A549 (cell line): ENCODE data around the gene CNTN4. TPM values are rescaled to one million over a fixed set of nuclear protein-coding genes. Genes with fewer than 3 reads are reported as not detected.
A peak's percentile ranks its signal among the peaks of the same experiment; 100 is the strongest.

Source experiments
- ATAC-seq, 2 experiments: fragments of 200-7000 bp in 1 of 2; fragments of >200 bp in 1 of 2; cut with Nextera tagmentation in 1 of 2; cut with Tn5 transposase in 1 of 2; 3 replicates each; pipeline versions ENCODE4 v1.8.0 to v1.9.1; 2018 to 2020; ENCODE audit warnings: mild to moderate bottlenecking in 1 of 2, moderate library complexity in 1 of 2
- CTCF ChIA-PET: fragments of 300-600 bp; sonication (Branson Sonifier 250); formaldehyde crosslinking; extraction: SDS; loops from one replicate; lab custom pipeline; 2021; ENCODE audit warnings: antibody characterized with exemption, inconsistent platforms; lab: Yijun Ruan, JAX
- POLR2A ChIA-PET: fragments of 350-600 bp; formaldehyde crosslinking; extraction: SDS; loops from one replicate; lab custom pipeline; 2021; ENCODE audit warnings: antibody characterized with exemption, inconsistent platforms; lab: Yijun Ruan, JAX
- DNase-seq, 2 experiments: peaks; one replicate each; pipeline versions ENCODE4 v3.0.0 to v3.0.0-alpha.2; 2011 to 2016; ENCODE audit warnings: low read depth in 1 of 2, low spot score in 1 of 2
- FAIRE-seq: peaks from 2 replicates; lab custom pipeline; 2011; peaks lifted over from hg19 to GRCh38; lab: Jason Lieb, UNC
- H3K27ac ChIP-seq, 2 experiments: fragments of >200 bp; sonication (Bioruptor Twin); formaldehyde crosslinking; 3 replicates each; pipeline ENCODE4 v1.5.1; 2016 to 2017
- H3K4me1 ChIP-seq: fragments of >200 bp; sonication (Bioruptor Twin); formaldehyde crosslinking; 3 replicates; pipeline ENCODE4 v1.6.1; 2016
- H3K4me2 ChIP-seq: fragments of >200 bp; sonication (Bioruptor Twin); formaldehyde crosslinking; 3 replicates; pipeline ENCODE4 v1.6.1; 2016
- H3K4me3 ChIP-seq: fragments of >200 bp; sonication (Bioruptor Twin); formaldehyde crosslinking; 3 replicates; pipeline ENCODE4 v1.5.1; 2016
- H3K9me3 ChIP-seq: fragments of >200 bp; sonication (Bioruptor Twin); formaldehyde crosslinking; 3 replicates; pipeline ENCODE4 v1.6.1; 2016
- ATOH8 ChIP-seq: fragments of 250-450 bp; sonication (Bioruptor Pico); IDR thresholded peaks from 2 replicates; pipeline ENCODE4 v1.5.0; 2020; ENCODE audit warnings: low read depth, mild to moderate bottlenecking, moderate library complexity
- BHLHE40 ChIP-seq: IDR thresholded peaks from 2 replicates; pipeline ENCODE4 v1.6.1; 2012; ENCODE audit warnings: low read depth, low read length, inconsistent platforms
- CBX8 ChIP-seq: fragments of 200-600 bp; sonication (generic); IDR thresholded peaks from 2 replicates; pipeline ENCODE4 v1.6.1; 2016
- CHD4 ChIP-seq: fragments of 200-600 bp; sonication (generic); IDR thresholded peaks from 2 replicates; pipeline ENCODE4 v1.6.1; 2016; ENCODE audit warnings: antibody characterized with exemption, mild to moderate bottlenecking, borderline replicate concordance
- E2F6 ChIP-seq: IDR thresholded peaks from 2 replicates; pipeline ENCODE4 v1.6.1; 2012; ENCODE audit warnings: low read depth, borderline replicate concordance
- EHF ChIP-seq: fragments of 250-450 bp; sonication (Bioruptor Pico); IDR thresholded peaks from 2 replicates; pipeline ENCODE4 v1.5.0; 2020; ENCODE audit warnings: mild to moderate bottlenecking
- EHMT2 ChIP-seq: fragments of 200-600 bp; sonication (generic); IDR thresholded peaks from 2 replicates; pipeline ENCODE4 v1.6.1; 2016; ENCODE audit warnings: antibody characterized with exemption, low read depth, mild to moderate bottlenecking, moderate library complexity
- ESRRA ChIP-seq: fragments of 150-350 bp; IDR thresholded peaks from 2 replicates; pipeline ENCODE4 v1.6.1; 2014; ENCODE audit warnings: mild to moderate bottlenecking, low read length, borderline replicate concordance
- FOSL2 ChIP-seq, 2 experiments: fragments of 450-650 bp in 1 of 2; fragments of >200 bp in 1 of 2; sonication (Bioruptor Twin) in 1 of 2; formaldehyde crosslinking; IDR thresholded peaks; 2 replicates each; pipeline versions ENCODE4 v1.5.0 to v1.6.1; 2016 to 2020; ENCODE audit warnings: mild to moderate bottlenecking in 1 of 2, moderate library complexity in 1 of 2
- HES2 ChIP-seq: fragments of >200 bp; sonication (Bioruptor Twin); formaldehyde crosslinking; IDR thresholded peaks from 2 replicates; pipeline ENCODE4 v1.6.1; 2016
- JUNB ChIP-seq: fragments of >200 bp; sonication (Bioruptor Twin); formaldehyde crosslinking; IDR thresholded peaks from 2 replicates; pipeline ENCODE4 v1.6.1; 2016
- KDM5A ChIP-seq: fragments of 200-600 bp; sonication (generic); IDR thresholded peaks from 2 replicates; pipeline ENCODE4 v1.6.1; 2016; ENCODE audit warnings: antibody characterized with exemption, mild to moderate bottlenecking
- NPAS2 ChIP-seq: fragments of 250-450 bp; sonication (Bioruptor Pico); IDR thresholded peaks from 2 replicates; pipeline ENCODE4 v1.8.0; 2022; ENCODE audit warnings: mild to moderate bottlenecking, moderate library complexity, borderline replicate concordance
- NR3C1 ChIP-seq: fragments of >200 bp; sonication (Bioruptor Twin); formaldehyde crosslinking; IDR thresholded peaks from 3 replicates; pipeline ENCODE4 v1.6.1; 2017
- RARB ChIP-seq: fragments of 250-450 bp; sonication (Bioruptor Pico); IDR thresholded peaks from 2 replicates; pipeline ENCODE4 v1.8.0; 2021; ENCODE audit warnings: mild to moderate bottlenecking, moderate library complexity
- RFX5 ChIP-seq: fragments of 450-650 bp; IDR thresholded peaks from 2 replicates; pipeline ENCODE4 v1.7.1; 2014; ENCODE audit warnings: antibody characterized with exemption, mild to moderate bottlenecking, moderate library complexity
- TFCP2L1 ChIP-seq: fragments of 250-450 bp; sonication (Bioruptor Pico); IDR thresholded peaks from 2 replicates; pipeline ENCODE4 v1.5.0; 2021; ENCODE audit warnings: mild to moderate bottlenecking
- ZC3H11A ChIP-seq: fragments of 450-650 bp; IDR thresholded peaks from 2 replicates; pipeline ENCODE4 v1.6.1; 2014; ENCODE audit warnings: antibody characterized with exemption, mild to moderate bottlenecking
- ZFP36 ChIP-seq: fragments of 450-650 bp; IDR thresholded peaks from 2 replicates; pipeline ENCODE4 v1.6.1; 2014; ENCODE audit warnings: borderline replicate concordance; ENCODE audit not compliant: partially characterized antibody
- ZNF302 ChIP-seq: fragments of 250-450 bp; sonication (Bioruptor Pico); IDR thresholded peaks from 2 replicates; pipeline ENCODE4 v1.9.0; 2021; ENCODE audit warnings: inconsistent platforms, mild to moderate bottlenecking, moderate library complexity
- WGBS: methylation state at CpG from one replicate; pipeline ENCODE4 v1.1.6; 2017; ENCODE audit errors: missing lambda C conversion rate; 5-methylcytosine and 5-hydroxymethylcytosine counted together
- polyA minus RNA-seq: library from RNA; depleted of rRNA, polyadenylated mRNA; stranded (reverse); fragments of >200 nt; gene quantifications from 2 replicates; pipeline ENCODE4 v1.2.3, GENCODE V29; 2011; rRNA and poly(A)+ RNA removed
- polyA plus RNA-seq, 4 experiments: library from polyadenylated mRNA; depleted of rRNA in 3 of 4; stranded (reverse); fragments of >200 nt; fragmentation: RNase III in 1 of 4; extraction: RNeasy Plus Mini Kit Qiagen cat#74134 plus additional on column Dnase treatment in 1 of 4; gene quantifications; 2 replicates in 3 of 4; 3 replicates in 1 of 4; pipeline ENCODE4 v1.2.3, GENCODE V29; 2011 to 2017
- TF ChIP-seq, protein P1 (sequence below): fragments of >200 bp; sonication (Bioruptor Twin); formaldehyde crosslinking; IDR thresholded peaks from 3 replicates; pipeline ENCODE4 v1.6.1; 2016
- TF ChIP-seq, protein P2 (sequence below): fragments of 250-450 bp; sonication (Bioruptor Pico); IDR thresholded peaks from 2 replicates; pipeline ENCODE4 v1.5.0; 2021; ENCODE audit warnings: mild to moderate bottlenecking, moderate library complexity, borderline replicate concordance
- TF ChIP-seq, protein P3 (sequence below): fragments of 450-650 bp; IDR thresholded peaks from 2 replicates; pipeline ENCODE4 v1.6.1; 2014; ENCODE audit warnings: antibody characterized with exemption
- TF ChIP-seq, protein P4 (sequence below): fragments of 200-600 bp; sonication (generic); IDR thresholded peaks from 2 replicates; pipeline ENCODE4 v1.6.1; 2016; ENCODE audit warnings: antibody characterized with exemption, mild to moderate bottlenecking, moderate library complexity
- TF ChIP-seq, protein P5 (sequence below): fragments of 150-350 bp; IDR thresholded peaks from 2 replicates; pipeline ENCODE4 v1.6.1; 2014; ENCODE audit warnings: low read depth, mild to moderate bottlenecking, low read length

The CNTN4 gene
- polyA plus RNA-seq (2011; rRNA removed) (0.03 and 0.05 TPM in 2 replicates), polyA plus RNA-seq (2017; fragmentation: RNase III; extraction: RNeasy Plus Mini Kit Qiagen cat#74134 plus additional on column Dnase treatment) (not detected in 3 replicates), polyA minus RNA-seq (0.10 TPM in 1 of 2 replicates, not detected in the other)
- polyA plus RNA-seq (2012; cell fraction: cytosol; rRNA removed), result not detected in 2 replicates
- not detected in 2 replicates for polyA plus RNA-seq (2012; cell fraction: nucleus; rRNA removed)

GRCh38 chr3:2098398-2099027, at the start of gene CNTN4:
Gene CNTN4, plus strand, starts transcription at chr3:2098866.
- DNase-seq (peak; percentile 23 to 38), ATAC-seq (peak; percentile 83 to 94), FAIRE-seq (no peak)
- Histone ChIP-seq H3K27ac (no peak within 1 kb of the TSS), H3K9me3 (no peaks in the 10 kb centered on the region), H3K4me1 (no peaks in the 10 kb centered on the region), H3K4me3 (peak within 1 kb of the TSS; percentile 42), H3K4me2 (peak within 1 kb of the TSS; percentile 83)
- WGBS, result no CpG with 5 or more reads among the region's 86 CpGs
- CTCF ChIA-PET, result no interaction called here
- POLR2A ChIA-PET, result no interaction called here
- TF ChIP-seq, protein P1, sequence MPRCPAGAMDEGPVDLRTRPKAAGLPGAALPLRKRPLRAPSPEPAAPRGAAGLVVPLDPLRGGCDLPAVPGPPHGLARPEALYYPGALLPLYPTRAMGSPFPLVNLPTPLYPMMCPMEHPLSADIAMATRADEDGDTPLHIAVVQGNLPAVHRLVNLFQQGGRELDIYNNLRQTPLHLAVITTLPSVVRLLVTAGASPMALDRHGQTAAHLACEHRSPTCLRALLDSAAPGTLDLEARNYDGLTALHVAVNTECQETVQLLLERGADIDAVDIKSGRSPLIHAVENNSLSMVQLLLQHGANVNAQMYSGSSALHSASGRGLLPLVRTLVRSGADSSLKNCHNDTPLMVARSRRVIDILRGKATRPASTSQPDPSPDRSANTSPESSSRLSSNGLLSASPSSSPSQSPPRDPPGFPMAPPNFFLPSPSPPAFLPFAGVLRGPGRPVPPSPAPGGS, result no peak
- TF ChIP-seq TFCP2L1 (CRISPR knock-in tag) (no peak), ESRRA (no peak), CHD4 (no peak), JUNB (no peak), KDM5A (no peak), RFX5 (no peak), ZC3H11A (no peak), EHMT2 (no peak), HES2 (no peak), ZNF302 (CRISPR knock-in tag) (no peak), NR3C1 (no peak)

DNA sequence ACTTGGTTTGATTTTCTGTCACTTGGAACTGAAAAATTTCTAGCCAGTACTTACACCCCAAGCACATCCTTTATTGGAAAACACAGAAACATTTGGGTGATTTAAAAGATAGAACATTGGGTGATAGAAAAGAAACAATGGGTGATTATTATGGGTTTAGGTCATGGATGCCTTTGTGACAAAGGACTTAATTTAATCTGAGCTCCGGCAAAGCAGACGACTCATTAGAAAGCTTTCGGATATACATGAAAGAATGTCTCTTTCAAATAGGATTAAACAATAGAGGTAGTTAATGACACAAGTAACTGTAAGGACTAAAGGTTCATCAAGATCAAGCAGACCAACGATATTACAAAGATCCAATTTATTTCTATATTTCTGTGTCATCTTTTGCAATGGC, 37.3 kb upstream of the CNTN4 start:
- no peak for DNase-seq
- H3K4me2 ChIP-seq, result no peak overlapping the region
- no peak overlapping the region for H3K4me3 ChIP-seq
- TF ChIP-seq E2F6 (no peak), NPAS2 (CRISPR knock-in tag) (no peak), EHF (no peak), CBX8 (no peak), CHD4 (no peak), ATOH8 (CRISPR knock-in tag) (no peak), ZC3H11A (no peak), RARB (CRISPR knock-in tag) (no peak), BHLHE40 (no peak), ZNF302 (CRISPR knock-in tag) (no peak), ZFP36 (no peak), FOSL2 (IDR thresholded peaks at IDR 0.05) (no peak), FOSL2 (CRISPR knock-in tag; IDR thresholded peaks at IDR 0.05) (no peak)
- TF ChIP-seq, protein P2, sequence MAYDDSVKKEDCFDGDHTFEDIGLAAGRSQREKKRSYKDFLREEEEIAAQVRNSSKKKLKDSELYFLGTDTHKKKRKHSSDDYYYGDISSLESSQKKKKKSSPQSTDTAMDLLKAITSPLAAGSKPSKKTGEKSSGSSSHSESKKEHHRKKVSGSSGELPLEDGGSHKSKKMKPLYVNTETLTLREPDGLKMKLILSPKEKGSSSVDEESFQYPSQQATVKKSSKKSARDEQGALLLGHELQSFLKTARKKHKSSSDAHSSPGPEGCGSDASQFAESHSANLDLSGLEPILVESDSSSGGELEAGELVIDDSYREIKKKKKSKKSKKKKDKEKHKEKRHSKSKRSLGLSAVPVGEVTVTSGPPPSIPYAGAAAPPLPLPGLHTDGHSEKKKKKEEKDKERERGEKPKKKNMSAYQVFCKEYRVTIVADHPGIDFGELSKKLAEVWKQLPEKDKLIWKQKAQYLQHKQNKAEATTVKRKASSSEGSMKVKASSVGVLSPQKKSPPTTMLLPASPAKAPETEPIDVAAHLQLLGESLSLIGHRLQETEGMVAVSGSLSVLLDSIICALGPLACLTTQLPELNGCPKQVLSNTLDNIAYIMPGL, result no peak
- TF ChIP-seq, protein P3, sequence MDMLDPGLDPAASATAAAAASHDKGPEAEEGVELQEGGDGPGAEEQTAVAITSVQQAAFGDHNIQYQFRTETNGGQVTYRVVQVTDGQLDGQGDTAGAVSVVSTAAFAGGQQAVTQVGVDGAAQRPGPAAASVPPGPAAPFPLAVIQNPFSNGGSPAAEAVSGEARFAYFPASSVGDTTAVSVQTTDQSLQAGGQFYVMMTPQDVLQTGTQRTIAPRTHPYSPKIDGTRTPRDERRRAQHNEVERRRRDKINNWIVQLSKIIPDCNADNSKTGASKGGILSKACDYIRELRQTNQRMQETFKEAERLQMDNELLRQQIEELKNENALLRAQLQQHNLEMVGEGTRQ, result no peak
- TF ChIP-seq, protein P4, sequence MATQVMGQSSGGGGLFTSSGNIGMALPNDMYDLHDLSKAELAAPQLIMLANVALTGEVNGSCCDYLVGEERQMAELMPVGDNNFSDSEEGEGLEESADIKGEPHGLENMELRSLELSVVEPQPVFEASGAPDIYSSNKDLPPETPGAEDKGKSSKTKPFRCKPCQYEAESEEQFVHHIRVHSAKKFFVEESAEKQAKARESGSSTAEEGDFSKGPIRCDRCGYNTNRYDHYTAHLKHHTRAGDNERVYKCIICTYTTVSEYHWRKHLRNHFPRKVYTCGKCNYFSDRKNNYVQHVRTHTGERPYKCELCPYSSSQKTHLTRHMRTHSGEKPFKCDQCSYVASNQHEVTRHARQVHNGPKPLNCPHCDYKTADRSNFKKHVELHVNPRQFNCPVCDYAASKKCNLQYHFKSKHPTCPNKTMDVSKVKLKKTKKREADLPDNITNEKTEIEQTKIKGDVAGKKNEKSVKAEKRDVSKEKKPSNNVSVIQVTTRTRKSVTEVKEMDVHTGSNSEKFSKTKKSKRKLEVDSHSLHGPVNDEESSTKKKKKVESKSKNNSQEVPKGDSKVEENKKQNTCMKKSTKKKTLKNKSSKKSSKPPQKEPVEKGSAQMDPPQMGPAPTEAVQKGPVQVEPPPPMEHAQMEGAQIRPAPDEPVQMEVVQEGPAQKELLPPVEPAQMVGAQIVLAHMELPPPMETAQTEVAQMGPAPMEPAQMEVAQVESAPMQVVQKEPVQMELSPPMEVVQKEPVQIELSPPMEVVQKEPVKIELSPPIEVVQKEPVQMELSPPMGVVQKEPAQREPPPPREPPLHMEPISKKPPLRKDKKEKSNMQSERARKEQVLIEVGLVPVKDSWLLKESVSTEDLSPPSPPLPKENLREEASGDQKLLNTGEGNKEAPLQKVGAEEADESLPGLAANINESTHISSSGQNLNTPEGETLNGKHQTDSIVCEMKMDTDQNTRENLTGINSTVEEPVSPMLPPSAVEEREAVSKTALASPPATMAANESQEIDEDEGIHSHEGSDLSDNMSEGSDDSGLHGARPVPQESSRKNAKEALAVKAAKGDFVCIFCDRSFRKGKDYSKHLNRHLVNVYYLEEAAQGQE, result no peak
- TF ChIP-seq, protein P5, sequence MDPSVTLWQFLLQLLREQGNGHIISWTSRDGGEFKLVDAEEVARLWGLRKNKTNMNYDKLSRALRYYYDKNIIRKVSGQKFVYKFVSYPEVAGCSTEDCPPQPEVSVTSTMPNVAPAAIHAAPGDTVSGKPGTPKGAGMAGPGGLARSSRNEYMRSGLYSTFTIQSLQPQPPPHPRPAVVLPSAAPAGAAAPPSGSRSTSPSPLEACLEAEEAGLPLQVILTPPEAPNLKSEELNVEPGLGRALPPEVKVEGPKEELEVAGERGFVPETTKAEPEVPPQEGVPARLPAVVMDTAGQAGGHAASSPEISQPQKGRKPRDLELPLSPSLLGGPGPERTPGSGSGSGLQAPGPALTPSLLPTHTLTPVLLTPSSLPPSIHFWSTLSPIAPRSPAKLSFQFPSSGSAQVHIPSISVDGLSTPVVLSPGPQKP, result no peak
- ChIA-PET POLR2A (no interaction called here), CTCF (no interaction called here)
- no peak for FAIRE-seq
- no peak overlapping the region for H3K27ac ChIP-seq
- WGBS, result 59% methylated on average over 4 of the region's 4 CpGs
- no peaks in the 10 kb centered on the region for H3K9me3 ChIP-seq
- ATAC-seq, result no peak
- no peaks in the 10 kb centered on the region for H3K4me1 ChIP-seq
